MM.1S (cell line): Measurements from ENCODE around the gene LIPE.

Experiments used
- EZH2phosphoT487 ChIP-seq: fragments of 300-600 bp; sonication (generic); IDR thresholded peaks from 2 replicates; pipeline ENCODE4 v1.6.1; 2018; ENCODE audit warnings: antibody characterized with exemption, low read length
- TF ChIP-seq, protein P1 (sequence below): fragments of 300-600 bp; sonication (generic); IDR thresholded peaks from 2 replicates; pipeline ENCODE4 v1.5.1; 2016; ENCODE audit warnings: antibody characterized with exemption, low read length, mixed read lengths

DNA sequence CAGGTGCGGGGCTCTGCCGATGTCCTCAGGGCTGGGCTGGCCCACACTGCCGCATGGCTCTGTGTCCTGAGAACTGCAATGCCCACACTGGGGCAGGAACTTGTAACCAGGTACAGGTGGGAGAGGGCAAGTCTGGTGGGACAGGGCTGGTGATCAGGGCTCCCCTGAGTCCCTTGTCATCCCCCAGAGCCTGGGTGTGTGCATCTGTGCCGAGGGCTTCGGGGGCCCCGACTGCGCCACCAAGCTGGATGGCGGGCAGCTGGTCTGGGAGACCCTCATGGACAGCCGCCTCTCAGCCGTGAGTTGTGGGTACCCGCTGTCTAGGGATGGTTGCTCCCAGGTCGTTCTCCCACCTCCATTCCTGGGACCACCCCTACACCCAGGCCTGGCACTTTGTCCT, 71.3 kb downstream of the LIPE start:
- TF ChIP-seq EZH2phosphoT487, result no peak
- TF ChIP-seq, protein P1, sequence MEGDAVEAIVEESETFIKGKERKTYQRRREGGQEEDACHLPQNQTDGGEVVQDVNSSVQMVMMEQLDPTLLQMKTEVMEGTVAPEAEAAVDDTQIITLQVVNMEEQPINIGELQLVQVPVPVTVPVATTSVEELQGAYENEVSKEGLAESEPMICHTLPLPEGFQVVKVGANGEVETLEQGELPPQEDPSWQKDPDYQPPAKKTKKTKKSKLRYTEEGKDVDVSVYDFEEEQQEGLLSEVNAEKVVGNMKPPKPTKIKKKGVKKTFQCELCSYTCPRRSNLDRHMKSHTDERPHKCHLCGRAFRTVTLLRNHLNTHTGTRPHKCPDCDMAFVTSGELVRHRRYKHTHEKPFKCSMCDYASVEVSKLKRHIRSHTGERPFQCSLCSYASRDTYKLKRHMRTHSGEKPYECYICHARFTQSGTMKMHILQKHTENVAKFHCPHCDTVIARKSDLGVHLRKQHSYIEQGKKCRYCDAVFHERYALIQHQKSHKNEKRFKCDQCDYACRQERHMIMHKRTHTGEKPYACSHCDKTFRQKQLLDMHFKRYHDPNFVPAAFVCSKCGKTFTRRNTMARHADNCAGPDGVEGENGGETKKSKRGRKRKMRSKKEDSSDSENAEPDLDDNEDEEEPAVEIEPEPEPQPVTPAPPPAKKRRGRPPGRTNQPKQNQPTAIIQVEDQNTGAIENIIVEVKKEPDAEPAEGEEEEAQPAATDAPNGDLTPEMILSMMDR, result no peak
